Inflammatory macrophage (primary cell): ENCODE data around the gene PKD1L1.
"Not testable (repeated sequence)": the region's sequence is repeated elsewhere in the genome, so short reads cannot be mapped to it uniquely, and the experiment has no call there.

ENCODE experiments used
- DNase-seq, 2 donors: peaks; one replicate each; pipeline ENCODE4 v3.0.0-alpha.2; 2020 to 2022

The PKD1L1 gene

GRCh38 chr7:47813620-47814260, 134.5 kb downstream of the PKD1L1 start:
- peak; percentile 40 to 56 for DNase-seq

- peak; percentile 50 to 61 for DNase-seq
Observed at GRCh38 chr7:47812429-47813136, 135.7 kb downstream of the PKD1L1 start.

GRCh38 chr7:47811632-47812380, 136.5 kb downstream of the PKD1L1 start:
- DNase-seq, result no peak

DNA sequence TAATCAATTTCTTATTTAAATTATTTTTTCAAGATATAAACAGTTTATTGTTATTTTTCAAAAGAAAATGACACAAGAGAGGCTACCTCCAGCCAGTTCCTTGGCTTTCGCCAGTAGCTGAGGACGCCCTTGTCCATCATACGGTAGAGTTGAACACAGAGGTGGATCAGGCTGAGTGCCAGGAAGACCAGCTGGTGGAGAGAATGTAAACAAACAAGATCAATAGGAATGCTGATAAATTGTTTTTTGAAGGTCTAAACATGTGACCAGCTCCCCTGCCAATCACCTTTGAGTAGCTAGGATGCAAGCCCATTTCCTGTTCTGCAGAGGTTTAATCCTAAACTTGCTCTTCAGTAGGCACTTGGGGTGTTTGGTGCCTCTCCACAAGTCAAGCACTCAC, 138.9 kb downstream of the PKD1L1 start:
- no peak for DNase-seq

GRCh38 chr7:47808321-47808720, 139.9 kb downstream of the PKD1L1 start:
- no peak for DNase-seq

GRCh38 chr7:47807756-47808155, 140.5 kb downstream of the PKD1L1 start:
- DNase-seq, result no peak

DNA sequence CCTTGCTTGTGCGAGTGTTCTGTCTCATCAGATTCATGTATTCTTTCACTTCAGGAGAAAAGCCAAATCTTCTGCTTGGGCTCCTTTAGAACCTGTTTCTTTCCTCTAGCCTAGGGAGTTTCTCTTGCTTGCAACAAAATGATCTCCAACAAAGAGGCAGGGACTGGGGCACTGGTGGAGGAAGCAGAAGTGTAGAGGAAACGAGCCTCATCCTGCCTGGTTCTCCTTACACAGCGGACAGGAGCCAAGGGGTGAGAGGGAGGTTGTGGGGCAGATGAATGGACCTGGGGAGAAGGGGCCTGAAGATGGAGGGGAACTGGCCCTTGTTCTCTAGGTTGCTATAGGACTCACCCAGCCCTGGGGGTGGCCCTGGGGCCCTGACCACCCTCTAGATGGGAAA, 141.1 kb downstream of the PKD1L1 start:
- DNase-seq, result peak; percentile 48

DNA sequence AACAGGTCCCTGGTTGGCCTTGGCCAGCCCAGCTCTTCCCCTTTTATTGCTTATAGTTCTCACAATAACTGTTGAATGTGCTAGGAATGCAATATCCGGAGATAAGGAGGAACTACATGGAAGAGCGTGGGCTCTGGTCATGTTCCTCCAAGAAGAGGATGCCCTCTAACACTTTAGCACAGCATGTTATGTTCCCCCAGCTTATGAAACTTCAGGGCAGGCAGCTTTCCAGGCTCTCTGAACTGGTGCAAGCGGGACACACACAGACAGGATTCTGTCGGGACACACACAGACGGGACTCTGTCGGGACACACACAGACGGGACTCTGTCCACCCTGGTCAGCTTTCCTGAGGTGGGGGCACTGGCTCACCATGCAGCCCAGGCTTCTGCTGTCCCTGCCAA, 141.6 kb downstream of the PKD1L1 start:
- peak; percentile 94 to 95 for DNase-seq

- DNase-seq, result no peak
Observed at GRCh38 chr7:47804767-47805545, 143.3 kb downstream of the PKD1L1 start.

GRCh38 chr7:47803846-47804245, 144.4 kb downstream of the PKD1L1 start:
- no peak for DNase-seq

GRCh38 chr7:47803025-47803424, 145.2 kb downstream of the PKD1L1 start:
- no peak for DNase-seq

DNA sequence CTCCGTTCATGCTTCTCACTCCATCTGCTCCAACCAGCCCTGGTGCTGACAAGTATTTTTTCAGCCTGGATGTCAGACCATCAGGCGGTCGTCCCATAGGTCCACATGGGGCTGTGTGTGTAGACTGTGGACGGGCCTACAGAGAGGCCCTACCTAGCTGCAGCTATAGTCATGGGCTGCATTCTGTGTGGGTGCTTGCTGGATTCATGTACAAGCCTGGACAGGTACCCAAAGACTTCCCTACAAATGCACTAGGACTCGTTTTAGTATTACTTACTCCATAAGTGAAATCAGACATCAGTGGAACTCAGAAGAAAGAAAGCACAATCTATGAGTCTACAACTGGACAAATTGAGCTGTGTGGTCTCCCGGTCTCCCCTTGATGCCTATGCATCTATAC, 146.8 kb downstream of the PKD1L1 start:
- no peak for DNase-seq

- no peak for DNase-seq
Observed at GRCh38 chr7:47799524-47799923, 148.7 kb downstream of the PKD1L1 start.

DNA sequence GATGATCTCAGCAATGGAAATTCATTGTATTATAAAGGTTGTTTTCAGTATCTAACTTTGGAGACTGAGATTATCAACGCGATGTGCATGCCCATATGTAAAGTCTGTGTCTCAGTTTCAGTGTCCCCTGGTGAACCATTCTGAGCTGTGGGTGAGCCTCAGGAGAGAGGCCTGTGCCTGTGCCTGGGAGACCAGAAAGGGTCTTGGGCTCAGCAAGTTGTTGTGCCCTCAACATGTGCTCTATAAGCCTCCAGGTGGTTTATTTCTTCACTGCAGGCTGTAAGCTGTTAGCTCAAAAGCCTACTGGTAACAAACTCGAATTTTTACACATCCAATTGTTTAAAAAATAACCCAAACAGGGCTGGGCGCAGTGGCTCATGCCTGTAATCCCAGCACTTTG, 151.9 kb downstream of the PKD1L1 start:
- no peak for DNase-seq

DNA sequence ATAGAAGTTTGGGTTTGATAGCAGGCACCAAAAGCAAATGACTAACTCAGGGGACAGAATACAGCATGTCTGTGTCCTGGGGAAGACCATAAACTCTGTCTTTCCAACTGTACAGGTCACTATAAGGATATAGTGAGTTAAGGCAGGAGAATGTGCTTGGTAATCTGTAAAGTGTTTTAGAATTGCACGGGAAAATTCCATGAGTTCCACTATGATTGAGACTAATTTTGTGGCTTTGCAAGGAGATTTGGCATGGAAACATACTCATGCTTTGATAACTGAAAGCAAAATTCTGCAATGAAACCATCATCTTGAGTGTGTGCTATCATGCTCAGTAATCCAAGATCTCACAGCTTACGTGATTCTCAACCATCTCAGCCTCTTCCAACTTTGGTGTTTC, 152.6 kb downstream of the PKD1L1 start:
- no peak for DNase-seq

DNA sequence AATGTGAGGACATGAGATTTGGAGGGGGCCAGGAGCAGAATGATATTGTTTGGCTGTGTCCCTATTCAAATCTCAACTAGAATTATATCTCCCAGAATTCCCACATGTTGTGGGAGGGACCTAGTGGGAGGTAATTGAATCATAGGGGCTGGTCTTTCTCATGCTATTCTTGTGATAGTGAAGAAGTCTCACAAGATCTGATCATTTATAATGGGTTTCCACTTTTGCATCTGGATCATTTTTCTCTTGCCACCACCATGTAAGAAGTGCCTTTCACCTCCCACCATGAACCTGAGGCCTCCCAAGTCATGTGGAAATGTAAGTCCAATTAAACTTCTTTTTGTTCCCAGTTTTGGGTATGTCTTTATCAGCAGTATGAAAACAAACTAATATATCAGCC, 153.1 kb downstream of the PKD1L1 start:
- not testable (repeated sequence) for DNase-seq

- no peak for DNase-seq
Observed at GRCh38 chr7:47794016-47794415, 154.2 kb downstream of the PKD1L1 start.

DNA sequence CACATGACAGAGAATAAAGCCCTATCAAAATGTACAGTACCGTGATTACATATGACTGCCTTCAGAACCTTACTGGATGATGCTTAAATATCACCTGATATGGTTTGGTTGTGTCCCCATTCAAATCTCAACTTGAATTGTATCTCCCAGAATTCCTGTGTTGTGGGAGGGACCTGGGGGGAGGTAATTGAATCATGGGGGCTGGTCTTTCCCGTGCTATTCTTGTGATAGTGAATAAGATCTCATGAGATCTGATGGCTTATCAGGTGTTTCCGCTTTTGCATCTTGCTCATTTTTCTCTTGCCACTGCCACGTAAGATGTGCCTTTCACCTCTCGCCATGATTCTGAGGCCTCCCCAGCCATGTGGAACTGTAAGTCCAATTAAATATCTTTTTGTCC, 155.1 kb downstream of the PKD1L1 start:
- not testable (repeated sequence) for DNase-seq

DNA sequence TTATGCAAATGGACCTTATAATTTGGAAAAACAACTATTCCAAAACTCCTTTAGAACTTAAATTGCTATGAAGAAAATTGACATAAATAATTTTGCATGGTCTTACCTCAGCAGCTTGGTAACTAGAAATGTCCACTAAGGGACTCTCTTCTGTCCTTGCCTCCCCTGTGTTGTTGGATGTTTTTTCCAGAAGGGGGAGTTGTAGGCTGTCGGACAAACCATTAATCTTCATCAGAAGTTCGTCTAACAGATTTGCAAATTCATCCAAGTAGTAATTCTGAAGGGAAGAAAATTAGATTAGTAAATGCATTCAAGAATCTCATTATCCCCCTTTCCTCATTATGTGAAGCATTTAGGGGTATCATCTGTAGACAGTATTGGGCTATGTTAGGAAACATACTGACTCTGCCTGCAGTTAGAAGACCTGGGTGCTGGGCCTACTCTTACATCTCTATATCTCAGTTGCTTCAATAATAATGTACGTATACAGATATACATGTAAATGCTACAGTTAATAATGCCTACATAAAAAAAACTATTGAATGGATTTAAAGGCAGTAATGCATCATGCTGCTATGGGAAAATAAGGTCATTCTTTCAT, 155.6 kb downstream of the PKD1L1 start:
- peak; percentile 65 to 74 for DNase-seq

- DNase-seq, result no peak
Observed at GRCh38 chr7:47791682-47792081, 156.6 kb downstream of the PKD1L1 start.

DNA sequence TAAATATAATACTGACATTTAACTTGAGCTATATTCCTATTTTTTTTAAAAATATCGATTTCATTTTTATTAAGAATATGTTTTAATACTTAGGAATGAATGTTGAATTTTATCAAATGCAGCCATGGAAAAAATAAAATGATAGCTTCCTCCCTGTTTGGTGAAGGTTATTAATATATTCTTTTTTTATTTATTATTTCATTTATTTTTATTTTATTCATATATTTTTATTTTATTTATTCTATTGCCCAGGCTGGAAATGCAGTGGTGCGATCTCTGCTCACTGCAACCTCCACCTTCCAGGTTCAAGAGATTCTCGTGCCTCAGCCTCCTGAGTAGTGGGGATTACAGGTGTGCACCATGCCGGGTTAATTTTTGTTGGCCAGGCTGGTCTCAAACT, 160.2 kb downstream of the PKD1L1 start:
- no peak for DNase-seq

- DNase-seq, result no peak
Observed at GRCh38 chr7:47787249-47788069, 160.8 kb downstream of the PKD1L1 start.
